Effector CD4-positive, alpha-beta T cell (primary cell): ENCODE data around the gene ZNF592.

Experiments used
- DNase-seq: peaks from one replicate; pipeline ENCODE4 v3.0.0-alpha.2; 2020

The ZNF592 gene

GRCh38 chr15:84782346-84782745 lies 34.0 kb downstream of the ZNF592 start:
- no peak for DNase-seq

- no peak for DNase-seq
Observed at GRCh38 chr15:84783493-84784251, 35.3 kb downstream of the ZNF592 start.

- no peak for DNase-seq
Observed at GRCh38 chr15:84784262-84784661, 35.9 kb downstream of the ZNF592 start.

- no peak for DNase-seq
Observed at GRCh38 chr15:84785053-84785452, 36.7 kb downstream of the ZNF592 start.

GRCh38 chr15:84788500-84788899 lies 40.1 kb downstream of the ZNF592 start:
- no peak for DNase-seq

GRCh38 chr15:84789762-84790161 lies 41.4 kb downstream of the ZNF592 start:
- DNase-seq: no peak

- no peak for DNase-seq
Observed at GRCh38 chr15:84790676-84791075, 42.3 kb downstream of the ZNF592 start.

- DNase-seq: no peak
Observed at GRCh38 chr15:84791763-84792162, 43.4 kb downstream of the ZNF592 start.

GRCh38 chr15:84793431-84794161 lies 45.2 kb downstream of the ZNF592 start:
- no peak for DNase-seq

GRCh38 chr15:84794162-84794547 lies 45.8 kb downstream of the ZNF592 start:
- DNase-seq: no peak

- no peak for DNase-seq
Observed at GRCh38 chr15:84795186-84795585, 46.8 kb downstream of the ZNF592 start.

- DNase-seq: no peak
Observed at GRCh38 chr15:84797212-84797611, 48.8 kb downstream of the ZNF592 start.

- no peak for DNase-seq
Observed at GRCh38 chr15:84797801-84798200, 49.4 kb downstream of the ZNF592 start.

- no peak for DNase-seq
Observed at GRCh38 chr15:84798436-84798946, 50.1 kb downstream of the ZNF592 start.

- DNase-seq: no peak
Observed at GRCh38 chr15:84799511-84800187, 51.3 kb downstream of the ZNF592 start.

- no peak for DNase-seq
Observed at GRCh38 chr15:84800365-84800806, 52.0 kb downstream of the ZNF592 start.

GRCh38 chr15:84804005-84804900 lies 55.9 kb downstream of the ZNF592 start:
- DNase-seq: no peak

- no peak for DNase-seq
Observed at GRCh38 chr15:84805221-84805620, 56.8 kb downstream of the ZNF592 start.

- DNase-seq: no peak
Observed at GRCh38 chr15:84807228-84807627, 58.8 kb downstream of the ZNF592 start.

- no peak for DNase-seq
Observed at GRCh38 chr15:84810073-84810840, 61.9 kb downstream of the ZNF592 start.

- DNase-seq: no peak
Observed at GRCh38 chr15:84811151-84811550, 62.8 kb downstream of the ZNF592 start.

GRCh38 chr15:84811828-84812227 lies 63.4 kb downstream of the ZNF592 start:
- no peak for DNase-seq
